Activated CD8-positive, alpha-beta T cell treated with anti-CD3 and anti-CD28 coated beads for 36 hours (primary cell): ENCODE data around the gene PDRG1. TPM values are rescaled to one million over a fixed set of nuclear protein-coding genes. Genes with fewer than 3 reads are reported as not detected.

Source experiments
- ATAC-seq: fragments of 200-7000 bp; cut with Tn5 transposase; one replicate; pipeline ENCODE4 v1.10.0; 2021; ENCODE audit warnings: mild to moderate bottlenecking, moderate library complexity
- CTCF ChIA-PET: fragments of 350-600 bp; sonication (Branson Sonifier 250); formaldehyde crosslinking; loops from one replicate; lab custom pipeline; 2021; ENCODE audit warnings: antibody characterized with exemption; lab: Charles Lee
- POLR2A ChIA-PET: fragments of 350-600 bp; sonication (Branson Sonifier 250); formaldehyde crosslinking; loops from one replicate; lab custom pipeline; 2021; ENCODE audit warnings: antibody characterized with exemption; lab: Charles Lee
- DNase-seq: peaks from one replicate; pipeline ENCODE4 v3.0.0-alpha.2; 2020
- H3K27ac Mint-ChIP-seq: one replicate; pipeline ENCODE4 v1.8.0; 2021; ENCODE audit warnings: mild to moderate bottlenecking, mixed read lengths
- H3K27me3 Mint-ChIP-seq: one replicate; pipeline ENCODE4 v1.8.0; 2021; ENCODE audit warnings: mixed read lengths
- H3K36me3 Mint-ChIP-seq: one replicate; pipeline ENCODE4 v1.8.0; 2021; ENCODE audit warnings: low read depth, mixed read lengths
- H3K4me1 Mint-ChIP-seq: one replicate; pipeline ENCODE4 v1.8.0; 2021; ENCODE audit warnings: low read depth, mixed read lengths
- H3K4me3 Mint-ChIP-seq: one replicate; pipeline ENCODE4 v1.8.0; 2021; ENCODE audit warnings: mild to moderate bottlenecking, moderate library complexity, mixed read lengths
- H3K9me3 Mint-ChIP-seq: one replicate; pipeline ENCODE4 v1.8.0; 2021; ENCODE audit warnings: mixed read lengths
- intact Hi-C: fragments of 100-400 bp; cut with micrococcal nuclease; formaldehyde crosslinking; loops from one replicate; pipeline ENCODE4 v1.10.0; 2022
- total RNA-seq, 2 experiments: library from RNA; stranded (reverse); gene quantifications; one replicate each; pipeline ENCODE4 v1.2.3, GENCODE V29; 2021
- TF ChIP-seq, protein P1 (sequence below): fragments of 200-600 bp; IDR thresholded peaks from one replicate; pipeline ENCODE4 v1.8.0; 2022; ENCODE audit warnings: antibody characterized with exemption, mild to moderate bottlenecking

PDRG1 gene
- total RNA-seq, 2 experiments from 2014 or later: 17.7 to 18.3 TPM

DNA sequence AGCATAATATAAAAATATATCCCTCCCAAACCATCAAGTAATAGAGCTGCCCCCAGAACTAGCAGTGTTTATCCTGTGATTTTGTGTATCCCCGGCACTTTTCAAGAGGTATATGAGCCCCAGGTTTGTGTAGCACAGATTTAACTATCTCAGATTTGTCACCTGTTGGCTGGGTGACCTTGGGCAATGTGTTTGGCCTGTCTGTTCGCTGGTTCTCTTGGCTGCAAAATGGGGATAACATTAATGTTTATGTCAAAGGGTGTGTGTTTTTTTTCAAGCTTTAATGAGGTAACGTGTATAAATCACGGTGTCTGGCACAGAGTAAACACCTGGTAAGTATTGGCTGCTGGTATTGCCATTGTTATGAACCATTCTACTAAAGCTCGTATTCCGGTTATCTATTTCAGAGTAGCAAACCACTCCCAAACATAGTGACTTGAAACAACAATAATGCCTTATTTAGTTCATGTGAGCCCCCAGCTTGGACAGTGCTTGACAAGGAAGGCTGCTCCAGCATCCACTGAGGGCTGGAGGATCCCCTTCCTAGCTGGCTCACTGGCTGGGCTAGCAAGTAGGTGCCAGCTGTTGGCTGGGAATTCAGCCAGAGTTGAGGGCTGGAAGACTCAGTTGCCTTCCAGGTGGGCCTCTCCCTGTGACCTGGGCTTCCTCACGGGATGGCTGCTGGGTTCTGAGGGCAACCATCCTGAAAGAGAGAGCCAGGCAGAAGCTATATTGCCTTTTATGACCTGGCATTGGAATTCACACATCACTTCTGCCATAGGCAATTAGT lies 36.2 kb downstream of the PDRG1 start:
- ChIA-PET POLR2A (no interaction called here), CTCF (interaction anchor here (1.4 kb wide), 1 partner anchor 69 kb away, joined by 4 read pairs; no protein-coding TSS in a partner anchor)
- intact Hi-C loops: no loop called here
- DNase-seq (no peak), ATAC-seq (no peak)
- H3K4me1 Mint-ChIP-seq: no peaks in the 10 kb centered on the region
- H3K9me3 Mint-ChIP-seq: no peaks in the 10 kb centered on the region
- TF ChIP-seq, protein P1, sequence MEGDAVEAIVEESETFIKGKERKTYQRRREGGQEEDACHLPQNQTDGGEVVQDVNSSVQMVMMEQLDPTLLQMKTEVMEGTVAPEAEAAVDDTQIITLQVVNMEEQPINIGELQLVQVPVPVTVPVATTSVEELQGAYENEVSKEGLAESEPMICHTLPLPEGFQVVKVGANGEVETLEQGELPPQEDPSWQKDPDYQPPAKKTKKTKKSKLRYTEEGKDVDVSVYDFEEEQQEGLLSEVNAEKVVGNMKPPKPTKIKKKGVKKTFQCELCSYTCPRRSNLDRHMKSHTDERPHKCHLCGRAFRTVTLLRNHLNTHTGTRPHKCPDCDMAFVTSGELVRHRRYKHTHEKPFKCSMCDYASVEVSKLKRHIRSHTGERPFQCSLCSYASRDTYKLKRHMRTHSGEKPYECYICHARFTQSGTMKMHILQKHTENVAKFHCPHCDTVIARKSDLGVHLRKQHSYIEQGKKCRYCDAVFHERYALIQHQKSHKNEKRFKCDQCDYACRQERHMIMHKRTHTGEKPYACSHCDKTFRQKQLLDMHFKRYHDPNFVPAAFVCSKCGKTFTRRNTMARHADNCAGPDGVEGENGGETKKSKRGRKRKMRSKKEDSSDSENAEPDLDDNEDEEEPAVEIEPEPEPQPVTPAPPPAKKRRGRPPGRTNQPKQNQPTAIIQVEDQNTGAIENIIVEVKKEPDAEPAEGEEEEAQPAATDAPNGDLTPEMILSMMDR: no peak
- no peak overlapping the region for H3K27ac Mint-ChIP-seq
- no peak overlapping the region for H3K4me3 Mint-ChIP-seq
- no peaks in the 10 kb centered on the region for H3K36me3 Mint-ChIP-seq
- H3K27me3 Mint-ChIP-seq: peaks cover 15% of the 10 kb centered on the region

DNA sequence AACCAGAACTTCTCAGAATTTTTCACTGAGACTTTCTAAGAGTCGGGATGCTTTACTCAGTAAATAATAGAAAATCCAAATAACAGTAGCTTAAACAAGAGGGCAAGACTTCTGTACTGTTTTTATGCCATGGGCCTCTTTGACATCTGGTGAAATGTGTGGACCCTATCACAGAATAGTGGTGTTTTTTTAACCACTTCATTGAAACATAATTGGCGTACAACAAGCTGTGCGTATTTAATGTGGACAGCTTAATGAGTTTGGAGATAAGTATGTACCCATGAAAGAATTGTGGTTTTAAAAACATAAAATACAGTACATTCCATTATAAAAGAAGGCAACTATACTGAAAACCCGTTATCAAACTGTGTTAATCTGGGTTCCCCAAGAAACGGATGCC lies 37.7 kb downstream of the PDRG1 start:
- no peak overlapping the region for H3K27ac Mint-ChIP-seq
- no peaks in the 10 kb centered on the region for H3K4me1 Mint-ChIP-seq
- H3K27me3 Mint-ChIP-seq: peaks cover 7% of the 10 kb centered on the region
- no peak overlapping the region for H3K4me3 Mint-ChIP-seq
- intact Hi-C loops: no loop called here
- TF ChIP-seq, protein P1: no peak
- CTCF ChIA-PET: interaction anchor here (1.0 kb wide), 1 partner anchor 38 kb away, joined by 5 read pairs; the partner anchor contains the start of gene PDRG1
- no peaks in the 10 kb centered on the region for H3K9me3 Mint-ChIP-seq
- no peak for ATAC-seq
- H3K36me3 Mint-ChIP-seq: no peaks in the 10 kb centered on the region
- POLR2A ChIA-PET: no interaction called here
- no peak for DNase-seq

DNA sequence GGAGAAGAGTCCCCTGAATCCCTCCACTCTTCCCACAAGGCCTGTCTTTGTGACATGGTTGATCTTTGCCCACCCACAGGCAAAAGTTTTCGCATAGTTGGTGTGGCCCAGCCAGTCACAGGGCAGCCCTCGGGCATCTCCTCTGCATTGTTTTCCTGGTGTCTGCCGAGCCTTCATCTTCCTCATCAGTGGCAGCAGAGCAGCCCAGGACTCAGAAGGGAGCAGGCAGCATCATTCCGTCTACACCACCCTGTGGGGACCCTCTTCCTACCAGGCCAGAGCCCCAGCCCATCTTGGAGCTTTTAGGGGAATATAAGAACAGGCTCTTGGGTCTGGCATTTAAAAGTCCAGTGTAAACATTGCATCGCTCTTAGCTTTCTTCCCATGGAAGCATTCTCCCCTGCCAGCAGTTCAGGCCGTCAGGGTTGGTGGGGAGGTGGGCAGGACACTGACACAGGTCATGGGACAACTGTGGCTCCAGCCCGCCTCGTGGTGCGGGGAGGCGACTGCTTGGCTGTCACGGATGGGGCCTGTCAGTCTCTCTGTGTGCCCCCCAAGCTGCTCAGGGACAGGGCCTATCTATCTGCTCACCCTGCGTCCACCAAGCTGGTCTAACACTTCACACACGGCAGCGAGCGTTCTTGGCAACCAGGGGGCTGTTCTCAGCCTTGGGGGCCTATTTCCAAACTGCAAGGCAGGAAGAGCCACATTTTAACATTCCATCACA lies 38.3 kb downstream of the PDRG1 start:
- DNase-seq (no peak), ATAC-seq (no peak)
- Mint-ChIP-seq H3K4me3 (no peak overlapping the region), H3K36me3 (no peaks in the 10 kb centered on the region), H3K4me1 (no peaks in the 10 kb centered on the region), H3K9me3 (no peaks in the 10 kb centered on the region), H3K27me3 (peaks cover 6% of the 10 kb centered on the region), H3K27ac (no peak overlapping the region)
- CTCF ChIA-PET: interaction anchor here (1.0 kb wide), 1 partner anchor 38 kb away, joined by 5 read pairs; the partner anchor contains the start of gene PDRG1
- intact Hi-C loops: no loop called here
- POLR2A ChIA-PET: no interaction called here
- TF ChIP-seq, protein P1: no peak

DNA sequence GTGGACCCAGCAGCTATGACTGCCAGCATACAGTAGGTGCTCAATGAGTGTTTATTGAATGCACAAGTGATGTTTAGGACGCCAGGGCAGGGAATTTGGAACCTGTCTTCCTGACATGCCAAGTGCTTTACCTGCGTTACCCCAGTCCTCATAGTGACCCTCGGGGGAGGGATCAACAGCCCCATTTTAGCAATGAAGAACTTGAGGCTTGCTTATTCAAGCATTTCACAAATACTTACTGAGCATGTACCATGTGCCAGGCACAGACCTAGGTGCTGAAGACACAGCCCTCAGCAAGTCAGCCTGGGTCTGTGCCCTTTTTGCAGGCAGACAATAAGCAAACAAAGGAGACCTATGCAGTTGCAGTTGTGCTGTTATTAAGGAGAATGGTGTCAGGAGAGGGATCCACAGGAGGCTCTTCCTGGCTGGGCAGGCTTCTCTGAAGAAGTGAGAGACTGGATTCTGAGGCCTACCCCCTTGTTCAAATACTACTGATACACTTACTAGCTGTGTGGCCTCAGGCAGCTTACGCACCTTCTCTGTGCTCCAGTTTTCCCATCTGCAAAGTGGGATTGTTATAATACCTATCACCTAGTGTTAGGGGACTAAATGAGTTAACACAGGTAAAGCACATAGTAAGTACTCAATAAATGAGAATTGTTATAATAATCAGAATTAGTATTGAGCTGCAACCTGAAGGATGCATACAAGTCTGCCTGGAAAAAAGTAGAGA lies 41.6 kb downstream of the PDRG1 start:
- Mint-ChIP-seq H3K27ac (no peak overlapping the region), H3K4me1 (no peaks in the 10 kb centered on the region), H3K9me3 (no peaks in the 10 kb centered on the region), H3K36me3 (no peaks in the 10 kb centered on the region), H3K27me3 (no peaks in the 10 kb centered on the region), H3K4me3 (no peak overlapping the region)
- ChIA-PET POLR2A (interaction anchor here (0.9 kb wide), 1 partner anchor 200 kb away, joined by 3 read pairs; the partner anchor contains the start of gene TM9SF4), CTCF (no interaction called here)
- TF ChIP-seq, protein P1: no peak
- no peak for ATAC-seq
- no peak for DNase-seq
- intact Hi-C loops: no loop called here
